Activated naive CD4-positive, alpha-beta T cell treated with anti-CD3 and anti-CD28 coated beads, Interleukin-2, amount 10 ng/mL, durations not matched to agents 7 days and 5 days (primary cell): ENCODE data around the gene C5orf47.

Experiments
- CTCF ChIA-PET: fragments of 350-600 bp; sonication (Branson Sonifier 250); formaldehyde crosslinking; loops from one replicate; lab custom pipeline; 2021; ENCODE audit warnings: antibody characterized with exemption; lab: Charles Lee
- DNase-seq: peaks from one replicate; pipeline ENCODE4 v3.0.0-alpha.2; 2020
- H3K27ac Mint-ChIP-seq: one replicate; pipeline ENCODE4 v1.8.0; 2021; ENCODE audit warnings: mild to moderate bottlenecking, moderate library complexity, mixed read lengths
- H3K27me3 Mint-ChIP-seq: one replicate; pipeline ENCODE4 v1.8.0; 2021; ENCODE audit warnings: mild to moderate bottlenecking, mixed read lengths
- H3K36me3 Mint-ChIP-seq: one replicate; pipeline ENCODE4 v1.8.0; 2021; ENCODE audit warnings: mixed read lengths
- H3K4me1 Mint-ChIP-seq: one replicate; pipeline ENCODE4 v1.8.0; 2021; ENCODE audit warnings: mixed read lengths
- H3K4me3 Mint-ChIP-seq: one replicate; pipeline ENCODE4 v1.8.0; 2021; ENCODE audit warnings: mild to moderate bottlenecking, moderate library complexity, mixed read lengths
- H3K9me3 Mint-ChIP-seq: one replicate; pipeline ENCODE4 v1.8.0; 2021; ENCODE audit warnings: mixed read lengths

The C5orf47 gene

GRCh38 chr5:173963182-173963838, 25.7 kb upstream of the C5orf47 start:
- H3K4me1 Mint-ChIP-seq = peaks cover 14% of the 10 kb centered on the region
- CTCF ChIA-PET = interaction anchor here (0.7 to 1.7 kb wide), 4 partner anchors 10 to 348 kb away, joined by 3 to 5 read pairs (median 4); no protein-coding TSS in a partner anchor
- H3K27ac Mint-ChIP-seq = no peak overlapping the region
- H3K27me3 Mint-ChIP-seq = peaks cover 3% of the 10 kb centered on the region
- H3K4me3 Mint-ChIP-seq = no peak overlapping the region
- no peaks in the 10 kb centered on the region for H3K36me3 Mint-ChIP-seq
- H3K9me3 Mint-ChIP-seq = no peaks in the 10 kb centered on the region
- DNase-seq = no peak

- peak; percentile 47 for DNase-seq
- Mint-ChIP-seq H3K27me3 (peaks cover 5% of the 10 kb centered on the region), H3K36me3 (no peaks in the 10 kb centered on the region), H3K4me3 (no peak overlapping the region), H3K27ac (no peak overlapping the region), H3K9me3 (no peaks in the 10 kb centered on the region), H3K4me1 (peaks cover 14% of the 10 kb centered on the region)
- CTCF ChIA-PET = interaction anchor here (1.3 kb wide), 1 partner anchor 9 kb away, joined by 5 read pairs; no protein-coding TSS in a partner anchor
Observed at GRCh38 chr5:173963867-173964441, 25.0 kb upstream of the C5orf47 start.

- CTCF ChIA-PET = interaction anchor here (1.3 kb wide), 1 partner anchor 9 kb away, joined by 5 read pairs; no protein-coding TSS in a partner anchor
- H3K4me1 Mint-ChIP-seq = peaks cover 14% of the 10 kb centered on the region
Observed at GRCh38 chr5:173964506-173964905, 24.5 kb upstream of the C5orf47 start.

GRCh38 chr5:173967241-173967640, 21.7 kb upstream of the C5orf47 start:
- CTCF ChIA-PET = interaction anchor here (0.6 kb wide), 1 partner anchor 10 kb away, joined by 3 read pairs; no protein-coding TSS in a partner anchor
- no peaks in the 10 kb centered on the region for H3K9me3 Mint-ChIP-seq
- no peak overlapping the region for H3K27ac Mint-ChIP-seq
- no peaks in the 10 kb centered on the region for H3K36me3 Mint-ChIP-seq
- H3K4me3 Mint-ChIP-seq = no peak overlapping the region
- DNase-seq = no peak
- H3K27me3 Mint-ChIP-seq = peaks cover 12% of the 10 kb centered on the region
- peaks cover 17% of the 10 kb centered on the region for H3K4me1 Mint-ChIP-seq

More at GRCh38 chr5:173964506-173964905, 24.5 kb upstream of the C5orf47 start:
- Mint-ChIP-seq H3K27ac (no peak overlapping the region), H3K4me3 (no peak overlapping the region), H3K27me3 (peaks cover 7% of the 10 kb centered on the region), H3K36me3 (no peaks in the 10 kb centered on the region), H3K9me3 (no peaks in the 10 kb centered on the region)
- no peak for DNase-seq

- CTCF ChIA-PET = no interaction called here
- Mint-ChIP-seq H3K4me3 (no peak overlapping the region), H3K27ac (no peak overlapping the region), H3K4me1 (peaks cover 19% of the 10 kb centered on the region), H3K36me3 (no peaks in the 10 kb centered on the region), H3K9me3 (no peaks in the 10 kb centered on the region), H3K27me3 (peaks cover 22% of the 10 kb centered on the region)
- no peak for DNase-seq
Observed at GRCh38 chr5:173968154-173968797, 20.7 kb upstream of the C5orf47 start.

- Mint-ChIP-seq H3K4me3 (no peak overlapping the region), H3K36me3 (no peaks in the 10 kb centered on the region), H3K27me3 (peaks cover 33% of the 10 kb centered on the region), H3K9me3 (no peaks in the 10 kb centered on the region), H3K4me1 (peaks cover 21% of the 10 kb centered on the region), H3K27ac (no peak overlapping the region)
- no peak for DNase-seq
- CTCF ChIA-PET = no interaction called here
Observed at GRCh38 chr5:173969167-173970049, 19.6 kb upstream of the C5orf47 start.

GRCh38 chr5:173970878-173971650, 17.9 kb upstream of the C5orf47 start:
- peaks cover 13% of the 10 kb centered on the region for H3K4me1 Mint-ChIP-seq
- DNase-seq = no peak
- CTCF ChIA-PET = interaction anchor here (1.0 to 5.5 kb wide), 3 partner anchors 10 to 352 kb away, joined by 3 to 77 read pairs (median 4); partner anchors contain the start of gene BOD1
- H3K9me3 Mint-ChIP-seq = no peaks in the 10 kb centered on the region
- peaks cover 37% of the 10 kb centered on the region for H3K27me3 Mint-ChIP-seq
- no peak overlapping the region for H3K4me3 Mint-ChIP-seq
- no peaks in the 10 kb centered on the region for H3K36me3 Mint-ChIP-seq
- no peak overlapping the region for H3K27ac Mint-ChIP-seq

GRCh38 chr5:173971681-173972345, 17.2 kb upstream of the C5orf47 start:
- Mint-ChIP-seq H3K4me1 (peaks cover 13% of the 10 kb centered on the region), H3K27ac (no peak overlapping the region), H3K4me3 (no peak overlapping the region), H3K36me3 (no peaks in the 10 kb centered on the region), H3K27me3 (peaks cover 37% of the 10 kb centered on the region), H3K9me3 (no peaks in the 10 kb centered on the region)
- CTCF ChIA-PET = interaction anchor here (1.6 to 5.5 kb wide), 2 partner anchors 10 to 353 kb away, joined by 6 to 77 read pairs; partner anchors contain the start of gene BOD1
- no peak for DNase-seq

GRCh38 chr5:173972607-173972924, 16.4 kb upstream of the C5orf47 start:
- Mint-ChIP-seq H3K27ac (no peak overlapping the region), H3K4me3 (no peak overlapping the region), H3K36me3 (no peaks in the 10 kb centered on the region), H3K9me3 (no peaks in the 10 kb centered on the region), H3K4me1 (peaks cover 13% of the 10 kb centered on the region), H3K27me3 (peaks cover 38% of the 10 kb centered on the region)
- DNase-seq = no peak
- CTCF ChIA-PET = interaction anchor here (0.9 to 5.5 kb wide), 11 partner anchors 9 to 642 kb away, joined by 3 to 77 read pairs (median 4); partner anchors contain the start of gene BOD1

- H3K4me3 Mint-ChIP-seq = peak overlapping the region; percentile 71
- no peaks in the 10 kb centered on the region for H3K36me3 Mint-ChIP-seq
- H3K27ac Mint-ChIP-seq = no peak overlapping the region
- peaks cover 42% of the 10 kb centered on the region for H3K27me3 Mint-ChIP-seq
- CTCF ChIA-PET = interaction anchor here (0.8 to 5.5 kb wide), 14 partner anchors 8 to 642 kb away, joined by 3 to 77 read pairs (median 3); partner anchors contain the start of gene BOD1
- DNase-seq = peak; percentile 84
- no peaks in the 10 kb centered on the region for H3K9me3 Mint-ChIP-seq
- H3K4me1 Mint-ChIP-seq = peaks cover 13% of the 10 kb centered on the region
Observed at GRCh38 chr5:173972925-173973615, 15.9 kb upstream of the C5orf47 start.

- Mint-ChIP-seq H3K9me3 (no peaks in the 10 kb centered on the region), H3K36me3 (no peaks in the 10 kb centered on the region), H3K4me1 (peaks cover 13% of the 10 kb centered on the region), H3K4me3 (peak overlapping the region; percentile 71), H3K27me3 (peaks cover 41% of the 10 kb centered on the region), H3K27ac (no peak overlapping the region)
- no peak for DNase-seq
- CTCF ChIA-PET = interaction anchor here (0.8 to 5.5 kb wide), 12 partner anchors 8 to 400 kb away, joined by 3 to 77 read pairs (median 3); partner anchors contain the start of gene BOD1
Observed at GRCh38 chr5:173973616-173973969, 15.4 kb upstream of the C5orf47 start.

GRCh38 chr5:173974688-173975239, 14.2 kb upstream of the C5orf47 start:
- Mint-ChIP-seq H3K36me3 (no peaks in the 10 kb centered on the region), H3K9me3 (no peaks in the 10 kb centered on the region), H3K4me1 (peaks cover 13% of the 10 kb centered on the region), H3K27ac (no peak overlapping the region), H3K4me3 (no peak overlapping the region), H3K27me3 (peaks cover 38% of the 10 kb centered on the region)
- CTCF ChIA-PET = interaction anchor here (0.6 to 5.5 kb wide), 7 partner anchors 49 to 819 kb away, joined by 3 to 77 read pairs (median 3); partner anchors contain the start of gene BOD1
- DNase-seq = no peak
